Cardiac muscle cell (in vitro differentiated cells and primary cell): Measurements from ENCODE around the gene GIT2. TPM values are rescaled to one million over a fixed set of nuclear protein-coding genes. Genes with fewer than 3 reads are reported as not detected.

ENCODE experiments used
- DNase-seq, 2 donors: peaks; one replicate each; pipeline versions ENCODE4 v3.0.0 to v3.0.0-alpha.2; 2010 to 2017; ENCODE audit warnings: low read depth in 1 of 2, low spot score in 1 of 2
- H3K27ac ChIP-seq: fragments of 200-600 bp; sonication (generic); 2 replicates; pipeline ENCODE4 v1.5.1; 2016
- H3K27me3 ChIP-seq: fragments of 200-600 bp; sonication (generic); 2 replicates; pipeline ENCODE4 v1.6.0; 2016; ENCODE audit warnings: control low read depth
- H3K36me3 ChIP-seq: fragments of 200-600 bp; sonication (generic); 2 replicates; pipeline ENCODE4 v1.5.1; 2016; ENCODE audit warnings: control low read depth
- H3K4me1 ChIP-seq: fragments of 200-600 bp; sonication (generic); 2 replicates; pipeline ENCODE4 v1.8.1; 2017; ENCODE audit warnings: low read depth, mild to moderate bottlenecking, mixed run types
- H3K4me3 ChIP-seq: fragments of 200-600 bp; sonication (generic); 2 replicates; pipeline ENCODE4 v1.5.1; 2016; ENCODE audit warnings: mild to moderate bottlenecking
- H3K9me3 ChIP-seq: fragments of 200-600 bp; sonication (generic); 2 replicates; pipeline ENCODE4 v1.5.1; 2017; ENCODE audit warnings: low read depth, mild to moderate bottlenecking, control low read depth
- polyA plus RNA-seq: library from polyadenylated mRNA; unstranded; fragments of >200 nt; fragmentation: Nextera tagmentation; extraction: Ambion mirVana; gene quantifications from 2 replicates; pipeline ENCODE4 v1.2.1, GENCODE V29; 2016
- total RNA-seq: library from RNA; depleted of rRNA; stranded (reverse); fragments of >200 nt; gene quantifications from 2 replicates; pipeline ENCODE4 v1.2.3, GENCODE V29; 2016
- TF ChIP-seq, protein P1 (sequence below): IDR thresholded peaks from 2 replicates; pipeline ENCODE4 v1.5.1; 2012; ENCODE audit warnings: low read depth, mild to moderate bottlenecking, low read length

GIT2 gene
- total and polyA plus RNA-seq, 2 experiments from 2014 or later: 23.3 to 25.7 TPM

DNA sequence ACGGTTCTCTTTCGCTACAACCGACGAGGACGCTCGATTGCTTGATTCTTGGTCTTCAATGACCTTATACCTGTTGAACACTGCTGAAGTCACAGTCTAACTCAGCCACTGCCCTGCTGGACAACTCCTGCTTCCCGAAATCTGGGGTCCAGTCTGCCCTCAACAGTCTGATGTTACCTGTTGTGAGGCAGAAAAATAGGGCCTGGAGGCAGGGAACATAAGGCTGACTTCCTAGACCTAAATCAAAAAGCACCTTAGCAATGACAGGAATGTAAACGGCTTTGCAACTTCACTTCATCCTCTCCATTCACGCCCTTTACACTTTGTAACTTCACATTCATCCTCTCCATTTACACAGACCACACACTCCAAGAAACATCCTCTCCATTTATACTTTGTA, 115.2 kb downstream of the GIT2 start:
- Histone ChIP-seq H3K27ac (no peak overlapping the region), H3K36me3 (no peaks in the 10 kb centered on the region), H3K27me3 (peaks cover 3% of the 10 kb centered on the region), H3K4me1 (peaks cover 12% of the 10 kb centered on the region), H3K4me3 (peak overlapping the region; percentile 89), H3K9me3 (no peaks in the 10 kb centered on the region)
- TF ChIP-seq, protein P1, sequence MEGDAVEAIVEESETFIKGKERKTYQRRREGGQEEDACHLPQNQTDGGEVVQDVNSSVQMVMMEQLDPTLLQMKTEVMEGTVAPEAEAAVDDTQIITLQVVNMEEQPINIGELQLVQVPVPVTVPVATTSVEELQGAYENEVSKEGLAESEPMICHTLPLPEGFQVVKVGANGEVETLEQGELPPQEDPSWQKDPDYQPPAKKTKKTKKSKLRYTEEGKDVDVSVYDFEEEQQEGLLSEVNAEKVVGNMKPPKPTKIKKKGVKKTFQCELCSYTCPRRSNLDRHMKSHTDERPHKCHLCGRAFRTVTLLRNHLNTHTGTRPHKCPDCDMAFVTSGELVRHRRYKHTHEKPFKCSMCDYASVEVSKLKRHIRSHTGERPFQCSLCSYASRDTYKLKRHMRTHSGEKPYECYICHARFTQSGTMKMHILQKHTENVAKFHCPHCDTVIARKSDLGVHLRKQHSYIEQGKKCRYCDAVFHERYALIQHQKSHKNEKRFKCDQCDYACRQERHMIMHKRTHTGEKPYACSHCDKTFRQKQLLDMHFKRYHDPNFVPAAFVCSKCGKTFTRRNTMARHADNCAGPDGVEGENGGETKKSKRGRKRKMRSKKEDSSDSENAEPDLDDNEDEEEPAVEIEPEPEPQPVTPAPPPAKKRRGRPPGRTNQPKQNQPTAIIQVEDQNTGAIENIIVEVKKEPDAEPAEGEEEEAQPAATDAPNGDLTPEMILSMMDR: no peak
- DNase-seq: peak in 1 of 2 donors; percentile 37

DNA sequence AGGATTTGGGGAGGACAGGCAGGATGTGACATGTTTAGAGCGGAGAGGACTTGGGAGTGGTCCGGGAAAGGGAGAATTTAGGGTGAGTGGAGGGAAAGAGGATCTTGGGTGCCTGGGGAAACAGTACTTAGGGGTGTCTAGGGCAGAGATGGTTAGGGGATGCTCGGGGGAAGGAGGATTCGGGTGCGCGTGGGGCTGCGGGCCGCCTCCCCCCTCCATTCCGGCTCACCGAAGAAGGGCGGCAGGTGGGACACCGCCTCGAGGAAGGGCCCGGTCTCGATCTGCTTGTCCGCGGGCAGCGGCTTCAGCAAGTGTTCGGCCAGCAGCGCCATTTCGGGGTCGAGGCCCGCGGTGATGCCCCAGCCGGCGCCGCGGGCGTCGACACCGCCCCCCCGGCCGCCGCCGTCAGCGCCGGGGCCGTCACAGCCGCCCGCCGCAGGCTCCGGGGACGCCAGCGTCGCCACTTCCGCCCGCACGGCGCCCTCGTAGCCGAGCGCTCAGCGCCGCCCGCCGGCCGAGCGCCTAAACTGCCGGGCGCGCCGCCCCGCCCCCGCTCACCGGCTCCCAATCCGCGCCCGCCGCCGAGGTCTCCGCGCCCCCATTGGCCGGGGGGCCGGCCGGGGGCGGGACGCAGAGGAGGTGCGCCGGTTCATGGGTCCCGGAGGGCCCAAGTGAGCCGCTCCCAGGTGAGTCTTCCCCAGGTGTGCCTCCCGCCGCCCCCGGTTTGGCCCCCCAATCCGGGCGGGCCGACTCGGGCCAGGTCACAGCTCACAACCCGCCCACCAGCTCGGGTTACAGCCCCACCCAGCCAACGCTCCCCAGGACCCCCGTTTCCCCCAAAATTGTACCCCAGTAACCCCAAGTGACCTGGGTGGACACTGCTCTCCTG, 115.9 kb downstream of the GIT2 start, which contains the start of gene GLTP:
TSS of gene GLTP (minus strand) at position 499 of the 889 bp plus-strand sequence. CDS start at position 332, 167 bp downstream.
- Histone ChIP-seq H3K4me3 (peak within 1 kb of the TSS; percentile 89), H3K9me3 (no peaks in the 10 kb centered on the region), H3K27ac (no peak within 1 kb of the TSS), H3K36me3 (no peaks in the 10 kb centered on the region), H3K4me1 (peaks cover 19% of the 10 kb centered on the region), H3K27me3 (peaks cover 3% of the 10 kb centered on the region)
- TF ChIP-seq, protein P1: peak; percentile 20
- peak; percentile 81 to 95 for DNase-seq

Other genes starting within 250 kb of the GIT2 start
- 1.2 and 4.1 TPM in 2 replicates for gene TRPV4, start 163.0 kb downstream of the GIT2 start, total RNA-seq
- gene TRPV4, start 163.0 kb downstream of the GIT2 start, polyA plus RNA-seq: 2.4 and 6.4 TPM in 2 replicates
- gene GLTP, start 115.8 kb downstream of the GIT2 start, total RNA-seq: 20.5 and 42.5 TPM in 2 replicates
- 24.9 and 25.0 TPM in 2 replicates for gene GLTP, start 115.8 kb downstream of the GIT2 start, polyA plus RNA-seq
- 23.7 and 26.6 TPM in 2 replicates for gene TCHP, start 96.1 kb downstream of the GIT2 start, total RNA-seq
- 15.1 and 21.5 TPM in 2 replicates for gene TCHP, start 96.1 kb downstream of the GIT2 start, polyA plus RNA-seq
- gene ANKRD13A, start 3.1 kb upstream of the GIT2 start, total RNA-seq: 77.2 and 131 TPM in 2 replicates
- gene ANKRD13A, start 3.1 kb upstream of the GIT2 start, polyA plus RNA-seq: 25.5 and 26.9 TPM in 2 replicates
- gene C12orf76, start 52.2 kb upstream of the GIT2 start, total RNA-seq: 24.8 and 25.0 TPM in 2 replicates
- 14.9 and 19.8 TPM in 2 replicates for gene C12orf76, start 52.2 kb upstream of the GIT2 start, polyA plus RNA-seq
- gene IFT81, start 128.0 kb upstream of the GIT2 start, total RNA-seq: 19.9 and 30.0 TPM in 2 replicates
- gene IFT81, start 128.0 kb upstream of the GIT2 start, polyA plus RNA-seq: 42.6 and 44.8 TPM in 2 replicates